G401 (cell line): ENCODE measurements around the gene RALA. TPM values are rescaled to one million over a fixed set of nuclear protein-coding genes. Genes with fewer than 3 reads are reported as not detected.

Experiments used
- DNase-seq: peaks from one replicate; pipeline ENCODE4 v3.0.0-alpha.2; 2015; ENCODE audit warnings: low spot score
- in situ Hi-C: cut with HindIII; loops from 2 replicates; pipeline ENCODE4 v1.10.0; 2016; ENCODE audit warnings: low sequenced_read_pairs, mixed read lengths
- total RNA-seq: library from RNA; depleted of rRNA; stranded (reverse); fragments of >200 nt; shearing (Covaris generic); gene quantifications from 2 replicates; pipeline ENCODE4 v1.2.3, GENCODE V29; 2014

RALA gene
- total RNA-seq, 1 experiment from 2014 or later: 39.8 TPM

DNA sequence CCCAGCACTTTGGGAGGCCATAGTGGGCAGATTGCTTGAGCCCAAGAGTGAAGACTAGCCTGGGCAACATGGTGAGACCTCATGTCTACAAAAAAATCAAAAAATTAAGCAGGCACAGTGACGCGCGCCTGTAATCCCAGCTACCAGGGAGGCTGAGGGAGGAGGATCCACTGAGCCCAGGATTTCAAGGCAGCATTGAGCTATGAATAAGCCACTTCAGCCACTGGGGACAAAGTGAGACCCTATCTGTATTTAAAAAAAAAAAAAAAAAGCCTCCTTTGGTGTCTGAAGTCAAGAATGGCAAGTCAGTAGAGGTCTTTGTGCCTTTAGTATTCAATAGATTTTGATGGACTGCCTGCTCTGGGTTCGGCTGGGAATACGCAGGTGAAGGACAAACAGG is 85.7 kb downstream of the RALA start:
- DNase-seq: no peak
- in situ Hi-C loops: no loop called here

DNA sequence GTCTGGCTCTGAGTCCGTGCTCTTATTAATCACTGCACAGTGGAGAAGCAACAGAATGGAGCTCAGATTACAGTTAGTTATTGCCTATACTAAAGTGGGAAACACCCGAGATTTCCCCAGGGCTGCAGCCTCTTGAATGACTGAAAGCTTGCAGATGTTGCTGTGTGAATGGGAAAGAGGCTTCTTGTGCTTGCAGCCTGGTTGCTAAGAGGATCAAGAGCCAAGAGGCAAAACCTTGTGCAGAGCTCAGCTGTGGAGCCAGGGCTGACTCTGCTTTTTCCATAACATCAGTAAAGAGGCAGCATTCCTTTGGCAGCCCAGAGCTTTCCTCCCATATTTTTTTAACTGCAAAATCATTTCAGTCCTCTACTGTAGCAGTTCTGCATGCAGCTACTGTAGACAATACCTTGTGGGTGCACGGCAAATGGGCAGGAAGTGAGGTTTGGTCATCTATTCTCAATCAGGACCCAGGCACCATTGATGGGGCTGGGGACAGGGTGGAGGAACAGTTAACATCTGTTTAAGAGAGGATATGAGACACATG is 86.5 kb downstream of the RALA start:
- in situ Hi-C loops: no loop called here
- no peak for DNase-seq

DNA sequence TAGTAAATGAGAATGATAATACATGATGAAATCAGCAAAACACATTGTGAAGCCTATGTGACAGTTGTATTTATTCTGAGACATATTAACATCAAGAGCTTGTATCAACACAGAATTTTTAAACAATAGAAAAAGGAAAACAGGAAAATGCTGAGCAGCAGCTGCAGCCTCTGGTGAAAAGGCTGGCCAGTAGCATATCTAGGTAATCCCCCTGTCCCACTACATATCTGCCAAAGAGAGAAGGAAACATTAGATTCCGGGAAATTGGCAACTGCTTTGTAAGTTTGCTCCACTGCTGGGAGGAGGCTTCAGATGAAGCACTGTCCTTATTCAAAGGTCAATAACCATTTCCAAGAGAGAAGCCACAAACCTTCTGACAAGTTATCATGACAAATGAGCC is 89.4 kb downstream of the RALA start:
- no peak for DNase-seq
- in situ Hi-C loops: no loop called here

DNA sequence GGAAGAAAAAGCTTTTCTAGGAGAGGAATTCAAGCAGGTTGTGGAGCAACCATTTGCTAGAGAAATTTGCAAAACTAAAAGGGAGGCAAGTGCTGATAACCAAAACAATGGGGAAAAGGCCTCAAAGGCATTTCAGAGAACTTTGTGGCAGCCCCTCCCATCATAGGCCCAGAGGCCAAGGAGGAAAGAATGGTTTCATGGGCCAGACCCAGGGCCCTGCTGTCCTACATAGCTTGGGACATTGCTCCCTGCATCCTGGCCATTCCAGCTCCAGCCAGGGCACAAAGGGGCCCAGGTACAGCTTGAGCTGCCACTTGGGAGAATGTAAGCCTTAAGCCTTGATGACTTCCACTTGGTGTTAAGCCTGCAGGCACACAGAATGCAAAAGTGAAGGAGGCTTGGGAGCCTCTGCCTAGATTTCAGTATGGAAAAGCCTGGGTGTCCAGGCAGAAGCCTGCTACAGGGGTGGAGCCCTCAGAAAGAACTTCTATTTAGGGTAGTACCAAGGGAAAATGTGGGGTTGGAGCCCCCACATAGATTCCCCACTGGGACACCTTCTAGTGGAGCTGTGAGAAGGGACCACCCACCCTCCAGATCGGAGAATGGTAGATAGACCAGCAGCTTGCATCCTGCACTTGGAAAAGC is 91.2 kb downstream of the RALA start:
- in situ Hi-C loops: no loop called here
- no peak for DNase-seq

DNA sequence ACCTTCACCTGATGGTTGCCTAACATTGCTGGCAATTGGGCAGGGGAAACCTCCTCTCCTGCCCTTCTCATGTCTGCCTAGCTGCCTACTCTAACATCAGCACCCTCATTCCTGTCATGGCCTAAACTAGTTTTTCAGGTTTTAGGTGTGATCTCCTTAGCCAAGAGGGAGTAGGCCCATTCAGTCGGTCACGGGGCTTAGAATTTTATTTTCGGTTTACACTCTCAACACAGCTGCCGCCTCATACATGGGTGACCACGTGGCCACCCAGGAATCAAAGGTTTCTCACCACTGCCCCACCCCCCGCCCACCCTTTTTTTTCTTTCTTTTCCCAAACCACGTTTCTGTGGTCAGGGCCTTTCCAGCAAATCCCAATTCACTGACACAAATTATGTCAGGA is 97.2 kb downstream of the RALA start:
- DNase-seq: no peak
- in situ Hi-C loops: no loop called here

DNA sequence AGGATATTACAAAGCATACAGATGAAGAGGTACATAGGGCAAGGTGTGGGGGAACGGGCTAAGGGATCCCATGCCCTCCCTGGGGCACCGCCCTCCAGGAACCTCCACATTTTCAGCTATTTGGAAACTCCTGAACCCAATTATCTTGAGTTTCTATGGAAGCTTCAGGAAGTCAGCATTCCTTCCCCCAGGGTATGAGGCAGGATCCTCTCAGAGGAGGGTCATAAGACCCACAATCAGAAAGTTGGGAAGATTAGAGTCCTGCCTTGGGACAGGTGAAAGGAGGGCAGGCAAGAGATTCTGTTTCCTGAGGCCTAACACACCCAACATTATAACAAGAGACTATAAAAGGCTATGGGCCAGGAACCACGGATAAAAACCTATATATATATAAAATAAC is 98.0 kb downstream of the RALA start:
- no peak for DNase-seq
- in situ Hi-C loops: no loop called here

DNA sequence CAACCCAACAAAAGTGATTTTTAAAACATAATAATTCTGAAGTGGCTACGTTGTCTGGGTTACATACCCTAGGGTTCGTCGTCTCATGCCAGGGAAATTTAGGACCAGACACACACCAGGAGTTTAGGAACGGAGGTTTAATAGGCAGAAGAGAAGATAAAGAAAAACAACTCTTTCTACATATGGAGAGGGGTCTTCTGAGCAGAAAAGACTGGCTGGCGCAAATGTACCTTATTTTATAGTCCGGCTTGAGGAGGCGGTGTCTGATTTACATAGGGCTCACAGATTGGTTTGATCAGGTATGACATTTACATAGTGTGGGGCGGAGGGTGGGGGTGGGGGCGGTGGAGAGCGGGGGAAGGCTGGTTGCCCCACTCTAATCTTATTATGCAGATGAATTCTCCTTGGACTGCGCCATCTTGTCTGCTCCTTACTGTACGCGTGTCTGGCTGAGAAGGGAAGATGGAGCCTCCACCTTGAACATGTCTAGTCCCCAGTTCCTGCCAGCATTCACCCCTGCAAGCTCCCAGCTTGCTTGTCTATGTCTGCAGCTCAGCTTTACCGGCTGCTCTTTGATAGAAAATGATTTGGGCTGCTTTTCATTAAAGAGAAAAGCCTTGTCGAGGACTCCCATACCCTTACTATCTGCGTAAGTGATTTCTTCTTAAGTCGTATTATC is 98.7 kb downstream of the RALA start:
- in situ Hi-C loops: no loop called here

DNA sequence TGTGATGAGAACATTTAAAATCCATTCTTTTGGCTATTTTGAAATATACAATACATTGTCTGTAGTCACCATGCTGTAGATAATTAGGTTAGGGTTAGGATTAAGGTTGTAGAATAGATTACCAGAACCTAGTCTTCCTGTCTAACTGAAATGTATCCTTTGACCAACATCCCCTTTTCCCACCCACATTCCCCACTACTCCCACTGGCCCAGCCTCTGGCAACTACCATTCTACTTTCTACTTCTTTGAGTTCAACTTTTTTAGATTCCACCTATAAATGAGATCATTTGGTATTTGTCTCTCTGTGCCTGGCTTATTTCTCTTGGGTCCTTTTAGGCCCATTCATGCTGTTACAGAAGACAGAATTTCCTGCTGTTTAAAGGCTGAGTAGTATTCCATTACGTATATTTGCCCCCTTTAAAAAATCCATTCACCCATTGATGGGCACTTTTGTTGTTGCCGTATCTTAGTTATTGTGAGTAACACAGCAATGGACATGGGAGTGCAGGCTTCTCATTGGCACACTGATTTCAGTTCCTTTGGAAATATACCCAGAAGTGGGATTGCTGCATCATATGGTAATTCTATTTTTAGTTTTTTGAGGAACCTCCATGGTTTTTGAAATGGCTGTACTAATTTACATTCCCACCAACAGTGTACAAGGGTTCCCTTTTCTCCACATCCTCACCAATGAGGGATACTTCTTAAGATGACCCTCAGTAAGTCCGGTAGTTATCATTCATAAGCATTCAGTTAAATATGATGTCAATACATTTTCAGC is 104.0 kb downstream of the RALA start:
- in situ Hi-C loops: no loop called here
- DNase-seq: no peak

More for the DNA sequence above, 98.7 kb downstream of the RALA start:
- no peak for DNase-seq

DNA sequence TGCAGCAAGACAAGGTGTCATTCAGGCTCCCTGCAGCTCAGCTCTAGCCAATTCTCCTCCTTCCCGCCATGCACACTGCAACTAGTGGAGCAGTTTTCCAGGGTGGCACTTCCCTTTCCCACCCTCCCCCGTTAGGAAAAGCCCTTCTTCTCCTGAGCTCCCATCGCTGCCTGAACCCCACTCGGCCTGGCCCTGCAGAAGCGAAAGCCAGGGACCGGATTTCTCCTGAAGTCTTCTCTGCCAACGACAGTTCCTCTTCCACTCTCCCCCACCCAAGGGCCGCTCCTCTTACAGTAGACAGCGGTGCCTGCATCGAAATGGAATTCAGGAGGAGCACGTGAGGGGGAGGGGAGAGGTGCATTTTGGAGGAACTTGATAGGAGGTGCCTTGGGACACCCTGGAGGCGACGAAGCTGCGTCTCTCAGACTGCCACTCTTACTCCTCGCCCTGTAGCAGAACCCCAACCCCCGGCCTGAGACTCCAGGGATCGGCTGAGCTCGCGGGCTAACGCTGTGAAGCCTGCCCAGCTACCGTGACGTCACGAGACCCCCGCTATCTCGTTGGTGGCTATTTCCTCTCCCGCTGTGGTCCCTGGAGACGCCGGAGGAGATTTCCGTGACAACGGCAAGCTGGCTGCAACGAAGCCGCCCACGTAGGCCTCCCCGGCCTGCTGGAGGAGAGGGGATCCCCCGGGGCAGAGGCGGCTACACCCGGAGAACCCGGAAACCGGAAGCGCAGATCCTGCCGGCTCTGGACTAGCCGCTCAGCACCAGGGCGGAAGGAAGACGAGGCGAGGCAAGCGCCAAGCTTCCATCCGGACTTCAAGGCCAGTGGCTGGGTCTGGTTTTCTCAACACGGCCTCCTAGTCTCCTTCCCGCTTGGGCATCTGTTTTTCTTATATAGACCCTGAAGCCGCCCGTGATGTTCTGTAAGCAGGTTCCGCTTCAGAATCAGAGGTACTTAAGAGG is 109.7 kb downstream of the RALA start:
- in situ Hi-C loops: no loop called here
- peak; percentile 96 for DNase-seq

DNA sequence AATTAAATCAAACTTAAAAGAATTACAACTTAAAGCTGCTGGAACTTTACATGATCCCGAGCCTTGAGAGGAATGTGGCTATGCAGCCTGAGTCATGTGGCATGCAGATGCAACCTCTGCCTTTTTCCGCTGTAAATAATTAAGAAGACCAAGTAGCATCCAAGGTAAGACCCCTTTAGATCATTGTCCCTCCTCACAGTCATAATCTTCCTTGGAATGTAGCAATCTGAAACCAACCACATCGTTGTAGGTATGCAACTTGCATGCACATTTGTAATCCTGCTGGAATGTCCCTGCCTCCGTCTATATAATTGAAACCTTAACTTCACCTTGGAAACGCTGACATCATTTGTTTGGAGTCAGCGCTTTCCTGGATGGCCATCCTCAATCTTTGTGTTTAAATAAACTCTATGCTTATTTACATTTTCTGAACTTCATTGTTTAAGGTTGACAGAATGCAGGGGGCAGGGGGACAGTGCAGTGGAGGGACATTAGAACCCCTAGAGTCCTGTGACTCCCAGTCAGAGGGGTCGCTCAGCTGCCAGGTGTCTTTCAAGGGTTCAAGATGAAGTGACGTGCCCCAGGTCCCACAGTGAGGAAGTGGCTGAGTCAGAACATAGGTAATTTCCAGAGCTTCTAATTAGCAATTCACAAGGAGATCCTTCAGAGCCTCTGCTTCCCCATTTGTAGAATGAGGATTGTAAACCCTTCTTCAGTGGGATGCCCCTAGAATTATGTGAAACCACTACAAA is 110.7 kb downstream of the RALA start:
- DNase-seq: peak; percentile 54
- in situ Hi-C loops: no loop called here

DNA sequence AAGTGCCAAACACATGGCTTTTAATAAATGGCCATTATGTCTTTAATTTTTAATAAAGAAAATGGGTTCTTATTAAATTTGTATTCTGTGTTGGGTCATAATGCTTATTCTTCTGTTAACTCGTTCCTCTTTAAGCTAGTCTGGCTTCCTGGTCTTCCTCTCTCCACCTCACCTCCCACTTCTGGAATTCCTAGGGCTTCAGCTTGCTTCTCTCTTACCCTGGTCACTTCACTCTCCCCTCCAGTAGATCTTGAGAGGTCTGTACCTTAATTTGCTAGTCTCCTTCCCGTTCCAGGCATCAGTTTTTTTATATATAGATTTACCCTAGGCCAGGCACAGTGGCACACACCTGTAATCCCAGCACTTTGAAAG is 111.2 kb downstream of the RALA start:
- DNase-seq: peak; percentile 20
- in situ Hi-C loops: no loop called here

DNA sequence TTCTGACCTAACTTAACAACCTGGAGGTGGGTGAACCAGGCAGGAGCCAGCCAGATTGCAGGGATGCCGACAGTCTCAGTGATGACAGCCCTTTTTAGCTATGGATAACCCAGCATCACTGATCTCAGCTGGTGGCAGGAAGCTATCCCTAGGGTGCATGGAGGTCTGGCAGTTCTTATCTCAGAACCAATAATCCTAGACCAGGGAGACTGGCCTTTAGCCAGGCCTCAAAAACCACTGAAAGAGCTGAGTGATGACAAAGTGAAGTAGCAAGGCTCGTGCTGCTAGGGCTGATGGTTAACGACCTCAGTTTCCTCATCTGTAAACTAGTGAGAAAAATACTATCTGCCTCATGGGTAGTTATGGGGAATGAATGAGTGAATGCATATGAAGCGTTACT is 112.5 kb downstream of the RALA start:
- in situ Hi-C loops: no loop called here
- no peak for DNase-seq

DNA sequence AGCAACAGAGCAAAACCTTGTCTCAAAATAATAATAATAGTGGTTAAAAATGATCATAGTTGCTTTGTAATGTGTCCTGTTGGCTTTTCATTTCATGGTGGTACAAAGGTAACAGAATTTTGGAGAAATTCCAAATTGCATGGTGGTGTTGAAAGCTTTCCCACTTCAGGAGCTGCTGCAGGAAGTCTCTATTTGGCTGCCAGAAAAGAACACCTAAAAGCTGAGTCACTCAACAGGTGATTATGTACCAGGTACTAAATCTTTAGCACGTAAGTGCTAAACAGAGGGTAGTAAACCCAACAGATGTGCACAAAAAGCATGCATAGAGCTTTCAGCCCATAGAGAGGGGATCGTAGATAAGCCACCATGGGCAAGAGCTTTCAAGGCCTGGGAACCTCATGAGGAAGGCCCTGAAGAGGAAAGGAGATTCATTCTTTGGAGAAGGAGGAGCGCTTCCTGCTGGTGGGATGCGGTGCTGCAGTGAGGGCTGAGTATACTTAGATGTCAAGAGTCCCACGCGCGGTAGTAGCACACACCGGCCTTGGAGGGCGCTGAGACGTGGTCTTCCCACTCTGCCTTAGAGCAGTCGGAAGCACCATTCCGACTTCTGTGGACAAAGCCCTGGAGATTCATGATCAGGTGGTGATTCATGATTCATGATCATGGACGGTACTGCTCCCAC is 118.7 kb downstream of the RALA start:
- DNase-seq: no peak
- in situ Hi-C loops: no loop called here

DNA sequence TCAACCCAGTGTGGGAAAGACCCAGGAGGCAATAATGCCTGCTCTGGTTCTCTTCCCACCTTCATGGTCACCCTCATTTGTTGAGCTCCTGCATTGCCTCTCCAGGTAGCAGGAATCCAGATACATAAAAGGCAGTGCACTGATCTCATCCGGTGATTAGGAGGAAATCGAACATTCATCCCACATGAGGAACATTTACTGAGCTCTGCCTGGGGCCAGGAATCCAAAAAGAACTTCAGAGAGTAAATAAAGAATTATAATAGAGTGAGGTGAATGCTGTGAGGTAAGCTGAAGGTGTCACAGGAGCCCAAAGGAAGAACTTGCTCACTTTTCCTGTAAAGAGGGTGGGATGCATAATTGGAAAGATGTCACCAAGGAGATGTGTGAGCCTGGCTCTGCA is 121.2 kb downstream of the RALA start:
- in situ Hi-C loops: no loop called here
- DNase-seq: no peak

DNA sequence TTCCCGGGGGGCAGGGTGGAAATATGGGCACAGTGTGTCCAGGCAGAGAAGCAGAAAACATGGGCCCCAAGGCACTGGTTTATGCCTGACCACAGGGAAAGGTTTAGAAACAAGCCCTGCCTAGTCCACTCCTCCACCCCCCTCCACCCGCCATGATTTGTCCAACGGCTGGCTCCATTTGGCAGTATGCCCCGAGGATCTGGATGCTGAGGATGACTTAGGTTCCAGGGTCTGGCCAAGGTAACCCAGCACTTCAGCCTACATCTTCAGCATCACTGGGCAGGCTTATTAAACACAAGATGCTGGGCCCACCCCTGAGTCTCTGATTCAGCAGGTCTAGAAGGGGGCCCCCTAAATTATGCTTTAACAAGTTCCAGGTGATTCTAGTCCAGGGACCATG is 121.9 kb downstream of the RALA start:
- DNase-seq: peak; percentile 29
- in situ Hi-C loops: no loop called here

DNA sequence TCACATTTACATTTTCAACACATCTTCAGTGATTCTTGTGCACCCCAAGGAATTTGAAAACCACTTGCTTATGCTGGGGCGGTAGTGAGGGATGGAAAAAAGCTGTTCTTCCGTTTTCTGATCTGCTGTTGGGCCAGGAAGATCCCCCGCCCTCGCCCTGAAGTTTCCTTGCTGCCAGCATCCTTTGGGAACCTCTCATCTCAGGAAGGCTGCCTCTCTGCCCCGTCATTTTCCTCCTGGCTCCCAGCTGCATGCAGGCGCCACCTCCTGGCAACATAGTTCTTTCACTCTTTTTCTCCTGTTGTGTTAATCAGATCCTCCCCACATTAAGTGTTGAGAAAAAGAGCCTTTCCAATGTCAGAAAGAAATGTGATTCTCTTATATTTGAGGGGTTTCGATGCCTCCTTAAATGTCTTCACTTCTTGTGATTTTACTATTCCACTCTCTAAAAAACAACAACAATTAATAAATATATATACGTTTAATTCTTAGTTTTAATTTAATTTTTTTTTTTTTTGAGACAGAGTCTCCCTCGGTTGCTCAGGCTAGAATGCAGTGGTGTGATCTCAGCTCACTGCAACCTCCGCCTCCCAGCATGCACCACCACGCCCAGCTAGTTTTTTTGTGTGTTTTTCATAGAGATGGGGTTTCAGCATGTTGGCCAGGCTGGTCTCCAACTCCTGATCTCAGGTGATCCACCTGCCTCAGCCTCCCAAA is 122.9 kb downstream of the RALA start:
- in situ Hi-C loops: no loop called here
- DNase-seq: peak; percentile 86

DNA sequence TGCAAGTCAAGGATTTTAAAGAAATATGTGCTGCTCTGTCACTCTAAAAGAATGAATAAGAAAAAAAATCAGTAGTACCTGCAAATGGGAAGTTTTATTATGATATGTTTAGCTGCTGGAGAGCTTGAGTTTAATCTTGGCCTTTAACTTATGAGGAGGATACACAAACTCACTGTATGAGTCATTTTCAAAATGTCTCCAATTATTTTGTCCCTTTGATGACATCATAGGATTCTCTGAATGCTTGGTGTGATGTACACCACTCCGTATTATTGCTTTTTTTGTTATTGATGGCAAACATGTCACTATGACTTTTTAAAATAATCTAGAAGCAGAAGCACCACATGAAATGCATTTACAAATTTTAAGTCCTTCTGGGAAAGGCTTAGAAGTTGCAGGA is 125.8 kb downstream of the RALA start:
- in situ Hi-C loops: no loop called here

More for the DNA sequence above, 125.8 kb downstream of the RALA start:
- no peak for DNase-seq
